Activated CD8-positive, alpha-beta T cell treated with anti-CD3 and anti-CD28 coated beads for 36 hours (primary cell): ENCODE results near the gene CXXC5. TPM values are rescaled to one million over a fixed set of nuclear protein-coding genes. Genes with fewer than 3 reads are reported as not detected.

Source experiments
- ATAC-seq: fragments of 200-7000 bp; cut with Tn5 transposase; one replicate; pipeline ENCODE4 v1.10.0; 2021; ENCODE audit warnings: mild to moderate bottlenecking, moderate library complexity
- CTCF ChIA-PET: fragments of 350-600 bp; sonication (Branson Sonifier 250); formaldehyde crosslinking; loops from one replicate; lab custom pipeline; 2021; ENCODE audit warnings: antibody characterized with exemption; lab: Charles Lee
- POLR2A ChIA-PET: fragments of 350-600 bp; sonication (Branson Sonifier 250); formaldehyde crosslinking; loops from one replicate; lab custom pipeline; 2021; ENCODE audit warnings: antibody characterized with exemption; lab: Charles Lee
- DNase-seq: peaks from one replicate; pipeline ENCODE4 v3.0.0-alpha.2; 2020
- H3K27ac Mint-ChIP-seq: one replicate; pipeline ENCODE4 v1.8.0; 2021; ENCODE audit warnings: mild to moderate bottlenecking, mixed read lengths
- H3K27me3 Mint-ChIP-seq: one replicate; pipeline ENCODE4 v1.8.0; 2021; ENCODE audit warnings: mixed read lengths
- H3K36me3 Mint-ChIP-seq: one replicate; pipeline ENCODE4 v1.8.0; 2021; ENCODE audit warnings: low read depth, mixed read lengths
- H3K4me1 Mint-ChIP-seq: one replicate; pipeline ENCODE4 v1.8.0; 2021; ENCODE audit warnings: low read depth, mixed read lengths
- H3K4me3 Mint-ChIP-seq: one replicate; pipeline ENCODE4 v1.8.0; 2021; ENCODE audit warnings: mild to moderate bottlenecking, moderate library complexity, mixed read lengths
- H3K9me3 Mint-ChIP-seq: one replicate; pipeline ENCODE4 v1.8.0; 2021; ENCODE audit warnings: mixed read lengths
- intact Hi-C: fragments of 100-400 bp; cut with micrococcal nuclease; formaldehyde crosslinking; loops from one replicate; pipeline ENCODE4 v1.10.0; 2022
- total RNA-seq, 2 experiments: library from RNA; stranded (reverse); gene quantifications; one replicate each; pipeline ENCODE4 v1.2.3, GENCODE V29; 2021
- TF ChIP-seq, protein P1 (sequence below): fragments of 200-600 bp; IDR thresholded peaks from one replicate; pipeline ENCODE4 v1.8.0; 2022; ENCODE audit warnings: antibody characterized with exemption, mild to moderate bottlenecking

The CXXC5 gene
- total RNA-seq, 2 experiments from 2014 or later: 3.5 to 4.3 TPM

- ChIA-PET CTCF (interaction anchor here (0.8 to 1.8 kb wide), 4 partner anchors 60 to 80 kb away, joined by 3 to 9 read pairs (median 4); no protein-coding TSS in a partner anchor), POLR2A (interaction anchor here (1.5 kb wide), 1 partner anchor 10 kb away, joined by 4 read pairs; no protein-coding TSS in a partner anchor)
- Mint-ChIP-seq H3K27ac (no peak overlapping the region), H3K4me3 (no peak overlapping the region), H3K4me1 (peaks cover 21% of the 10 kb centered on the region), H3K27me3 (peaks cover 4% of the 10 kb centered on the region), H3K36me3 (no peaks in the 10 kb centered on the region), H3K9me3 (no peaks in the 10 kb centered on the region)
- no peak for ATAC-seq
- intact Hi-C loops: no loop called here
- TF ChIP-seq, protein P1, sequence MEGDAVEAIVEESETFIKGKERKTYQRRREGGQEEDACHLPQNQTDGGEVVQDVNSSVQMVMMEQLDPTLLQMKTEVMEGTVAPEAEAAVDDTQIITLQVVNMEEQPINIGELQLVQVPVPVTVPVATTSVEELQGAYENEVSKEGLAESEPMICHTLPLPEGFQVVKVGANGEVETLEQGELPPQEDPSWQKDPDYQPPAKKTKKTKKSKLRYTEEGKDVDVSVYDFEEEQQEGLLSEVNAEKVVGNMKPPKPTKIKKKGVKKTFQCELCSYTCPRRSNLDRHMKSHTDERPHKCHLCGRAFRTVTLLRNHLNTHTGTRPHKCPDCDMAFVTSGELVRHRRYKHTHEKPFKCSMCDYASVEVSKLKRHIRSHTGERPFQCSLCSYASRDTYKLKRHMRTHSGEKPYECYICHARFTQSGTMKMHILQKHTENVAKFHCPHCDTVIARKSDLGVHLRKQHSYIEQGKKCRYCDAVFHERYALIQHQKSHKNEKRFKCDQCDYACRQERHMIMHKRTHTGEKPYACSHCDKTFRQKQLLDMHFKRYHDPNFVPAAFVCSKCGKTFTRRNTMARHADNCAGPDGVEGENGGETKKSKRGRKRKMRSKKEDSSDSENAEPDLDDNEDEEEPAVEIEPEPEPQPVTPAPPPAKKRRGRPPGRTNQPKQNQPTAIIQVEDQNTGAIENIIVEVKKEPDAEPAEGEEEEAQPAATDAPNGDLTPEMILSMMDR: no peak
- no peak for DNase-seq
Observed at GRCh38 chr5:139695178-139695573, 47.0 kb downstream of the CXXC5 start.

DNA sequence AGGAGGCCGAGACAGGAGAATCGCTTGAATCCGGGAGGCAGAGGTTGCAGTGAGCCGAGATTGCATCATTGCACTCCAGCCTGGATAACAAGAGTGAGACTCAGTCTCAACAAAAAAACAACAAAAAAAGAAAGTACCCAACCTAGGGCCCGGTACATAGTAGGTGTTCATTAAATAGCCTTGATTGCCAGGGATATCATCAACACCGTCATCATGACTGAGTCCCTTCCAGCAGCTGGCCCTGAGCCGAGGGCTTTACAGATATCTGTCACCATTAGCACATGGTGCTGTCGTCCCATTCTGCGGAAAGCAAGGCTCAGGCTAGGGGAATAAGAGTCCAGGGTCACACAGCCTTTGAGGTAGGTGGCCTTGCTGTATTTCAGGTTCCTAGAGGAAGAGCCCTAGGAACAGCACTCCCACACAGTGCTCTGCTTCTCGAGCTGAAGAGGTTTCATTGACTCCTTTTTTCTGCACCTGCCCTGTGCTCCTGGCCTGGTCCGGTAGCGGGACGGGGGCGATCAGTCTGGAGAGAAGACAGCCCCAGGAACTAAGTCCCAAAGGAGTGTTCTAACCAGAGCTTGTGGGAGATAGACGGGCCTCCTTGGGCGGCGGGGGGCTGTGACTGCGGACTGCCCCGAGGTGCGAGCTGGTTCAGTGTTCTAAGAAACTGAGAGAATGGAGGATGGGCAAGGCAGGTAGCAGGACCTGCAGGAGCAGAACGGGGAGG lies 48.2 kb downstream of the CXXC5 start:
- intact Hi-C loops: no loop called here
- Mint-ChIP-seq H3K4me3 (peak overlapping the region; percentile 43), H3K27ac (peak overlapping the region; percentile 80), H3K4me1 (peaks cover 30% of the 10 kb centered on the region), H3K36me3 (no peaks in the 10 kb centered on the region), H3K9me3 (no peaks in the 10 kb centered on the region), H3K27me3 (peaks cover 4% of the 10 kb centered on the region)
- TF ChIP-seq, protein P1: no peak
- CTCF ChIA-PET: interaction anchor here (1.0 to 1.8 kb wide), 3 partner anchors 11 to 70 kb away, joined by 3 to 9 read pairs (median 4); no protein-coding TSS in a partner anchor
- DNase-seq (no peak), ATAC-seq (no peak)
- POLR2A ChIA-PET: interaction anchor here (0.6 to 1.5 kb wide), 3 partner anchors 11 to 624 kb away, joined by 3 to 4 read pairs (median 3); no protein-coding TSS in a partner anchor

GRCh38 chr5:139696894-139697658 lies 48.9 kb downstream of the CXXC5 start:
- DNase-seq: peak; percentile 73
- TF ChIP-seq, protein P1: no peak
- Mint-ChIP-seq H3K4me1 (peaks cover 34% of the 10 kb centered on the region), H3K27me3 (peaks cover 7% of the 10 kb centered on the region), H3K36me3 (no peaks in the 10 kb centered on the region), H3K4me3 (peak overlapping the region; percentile 43), H3K9me3 (no peaks in the 10 kb centered on the region), H3K27ac (peak overlapping the region; percentile 80)
- POLR2A ChIA-PET: interaction anchor here (0.6 to 1.2 kb wide), 3 partner anchors 9 to 27 kb away, joined by 3 read pairs; no protein-coding TSS in a partner anchor
- peak; percentile 62 for ATAC-seq
- CTCF ChIA-PET: interaction anchor here (1.0 to 1.6 kb wide), 2 partner anchors 12 to 46 kb away, joined by 3 to 4 read pairs; no protein-coding TSS in a partner anchor
- intact Hi-C loops: no loop called here

DNA sequence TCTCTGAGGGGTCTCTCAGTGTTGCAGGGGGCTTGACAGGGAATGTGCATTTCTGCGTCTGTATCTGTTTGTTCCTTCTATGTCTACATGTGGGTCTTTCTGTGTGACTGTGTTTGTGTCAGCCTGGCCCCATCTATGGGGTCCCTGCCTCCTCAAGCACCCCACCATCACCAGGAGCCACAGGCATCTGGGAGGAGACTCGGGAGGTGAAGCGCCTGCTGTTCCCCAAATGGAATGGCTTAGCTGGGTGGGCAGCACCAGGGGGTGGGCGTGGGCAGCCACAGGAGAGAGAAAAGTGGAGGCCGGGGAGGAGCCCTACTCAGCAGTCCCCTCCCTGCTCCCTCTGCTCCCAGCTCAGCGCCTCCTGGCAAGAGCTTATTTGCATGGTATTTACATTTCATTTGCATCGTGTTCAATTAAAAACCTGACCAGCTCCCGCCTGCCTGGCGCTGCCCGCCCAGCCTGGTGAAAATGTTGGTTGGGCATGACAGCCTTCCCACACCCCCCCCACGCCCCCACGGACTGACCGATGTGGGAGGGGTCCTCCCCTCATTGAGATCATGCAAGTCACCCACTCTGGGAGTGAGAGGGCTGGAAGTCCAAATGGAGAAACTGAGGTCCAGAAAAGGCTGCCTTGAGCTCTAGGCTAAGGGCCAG lies 50.5 kb downstream of the CXXC5 start:
- Mint-ChIP-seq H3K9me3 (no peaks in the 10 kb centered on the region), H3K4me3 (no peak overlapping the region), H3K36me3 (no peaks in the 10 kb centered on the region), H3K4me1 (peaks cover 36% of the 10 kb centered on the region), H3K27ac (no peak overlapping the region), H3K27me3 (peaks cover 7% of the 10 kb centered on the region)
- ChIA-PET CTCF (interaction anchor here (1.6 kb wide), 2 partner anchors 9 to 65 kb away, joined by 6 to 10 read pairs; no protein-coding TSS in a partner anchor), POLR2A (interaction anchor here (0.6 to 4.3 kb wide), 3 partner anchors 11 to 401 kb away, joined by 3 to 30 read pairs (median 3); no protein-coding TSS in a partner anchor)
- intact Hi-C loops: no loop called here
- ATAC-seq (no peak), DNase-seq (no peak)
- TF ChIP-seq, protein P1: no peak
